ENCODE results near the gene NIBAN1. TPM values are rescaled to one million over a fixed set of nuclear protein-coding genes. Genes with fewer than 3 reads are reported as not detected.

Gene NIBAN1
- total and polyA plus RNA-seq, 3 donors from 2014 or later: 2.4 to 12.4 (median 4.0) TPM

GRCh38 chr1:184947497-184948256, 26.6 kb downstream of the NIBAN1 start:
- Histone ChIP-seq H3K4me3 (no peak overlapping the region), H3K27ac (no peak overlapping the region), H3K4me1 (no peaks in the 10 kb centered on the region), H3K27me3 (no peaks in the 10 kb centered on the region), H3K36me3 (ENCODE audit: low read depth, missing control alignments) (no peaks in the 10 kb centered on the region), H3K9me3 (no peaks in the 10 kb centered on the region)
- intact Hi-C loops (cut with DNase I; ENCODE audit: low total_unique reads): no loop called here
- WGBS, 2 donors: 59 to 60% methylated on average over 1 of the region's 1 CpG
- no peak for DNase-seq
- TF ChIP-seq CTCF (IDR thresholded peaks at IDR 0.05): no peak
- no peak for TF ChIP-seq POLR2A (IDR thresholded peaks at IDR 0.05)

GRCh38 chr1:184945678-184946412, 28.5 kb downstream of the NIBAN1 start:
- intact Hi-C loops (cut with DNase I; ENCODE audit: low total_unique reads): no loop called here
- Histone ChIP-seq H3K4me1 (no peaks in the 10 kb centered on the region), H3K9me3 (no peaks in the 10 kb centered on the region), H3K36me3 (ENCODE audit: low read depth, missing control alignments) (no peaks in the 10 kb centered on the region), H3K4me3 (no peak overlapping the region), H3K27me3 (no peaks in the 10 kb centered on the region), H3K27ac (no peak overlapping the region)
- no peak for TF ChIP-seq POLR2A (IDR thresholded peaks at IDR 0.05)
- no peak for TF ChIP-seq CTCF (IDR thresholded peaks at IDR 0.05)
- DNase-seq: no peak
- 78 to 86% methylated on average over 5 of the region's 5 CpGs for WGBS, 2 donors

GRCh38 chr1:184945029-184945428, 29.3 kb downstream of the NIBAN1 start:
- intact Hi-C loops (cut with DNase I; ENCODE audit: low total_unique reads): no loop called here
- Histone ChIP-seq H3K27me3 (no peaks in the 10 kb centered on the region), H3K4me1 (no peaks in the 10 kb centered on the region), H3K9me3 (no peaks in the 10 kb centered on the region), H3K36me3 (ENCODE audit: low read depth, missing control alignments) (no peaks in the 10 kb centered on the region), H3K27ac (no peak overlapping the region), H3K4me3 (no peak overlapping the region)
- WGBS, 2 donors: 63 to 67% methylated on average over 2 of the region's 2 CpGs
- no peak for DNase-seq
- TF ChIP-seq POLR2A (IDR thresholded peaks at IDR 0.05): no peak
- no peak for TF ChIP-seq CTCF (IDR thresholded peaks at IDR 0.05)

GRCh38 chr1:184943998-184944397, 30.3 kb downstream of the NIBAN1 start:
- no peak overlapping the region for H3K4me3 ChIP-seq
- 93 to 97% methylated on average over 2 of the region's 2 CpGs for whole genome bisulfite sequencing, 2 donors
- intact Hi-C loops (cut with DNase I; ENCODE audit: low total_unique reads): no loop called here
- no peak for TF ChIP-seq CTCF (IDR thresholded peaks at IDR 0.05)
- no peak for TF ChIP-seq POLR2A (IDR thresholded peaks at IDR 0.05)
- DNase-seq: no peak
- H3K36me3 ChIP-seq (ENCODE audit: low read depth, missing control alignments): no peaks in the 10 kb centered on the region
- no peaks in the 10 kb centered on the region for H3K4me1 ChIP-seq
- H3K27ac ChIP-seq: no peak overlapping the region
- no peaks in the 10 kb centered on the region for H3K9me3 ChIP-seq
- H3K27me3 ChIP-seq: no peaks in the 10 kb centered on the region

Measured in testis (tissue), 3 donors.